HG02938 (cell line): ENCODE data around the gene ZNF488.
"Not testable (repeated sequence)": the region's sequence is repeated elsewhere in the genome, so short reads cannot be mapped to it uniquely, and the experiment has no call there.

Experiments
- ATAC-seq: cut with Tn5 transposase; IDR thresholded peaks from one replicate; pipeline ENCODE4 v1.9.1; 2021; ENCODE audit warnings: mild to moderate bottlenecking, moderate library complexity; ENCODE audit not compliant: unreplicated experiment

Gene ZNF488

DNA sequence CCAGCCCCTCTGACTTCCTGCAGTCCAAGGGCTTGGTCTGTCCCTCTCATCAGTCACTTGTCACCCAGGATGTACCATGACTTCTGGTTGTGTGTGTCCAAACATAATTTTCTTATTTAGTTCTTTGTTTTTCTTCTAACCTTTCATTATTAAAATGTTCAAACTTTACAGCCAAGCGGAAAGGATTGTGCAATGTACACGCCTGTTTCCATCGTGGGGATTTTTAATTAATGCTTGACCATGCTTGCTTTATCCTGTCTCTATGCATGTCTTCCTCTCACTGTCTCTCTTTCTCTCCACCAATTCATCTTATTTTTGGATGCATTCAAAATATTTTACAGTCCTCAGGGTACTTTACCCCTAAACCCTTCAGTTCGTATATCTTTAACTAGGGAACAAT, 26.2 kb upstream of the ZNF488 start:
- no peak for ATAC-seq

DNA sequence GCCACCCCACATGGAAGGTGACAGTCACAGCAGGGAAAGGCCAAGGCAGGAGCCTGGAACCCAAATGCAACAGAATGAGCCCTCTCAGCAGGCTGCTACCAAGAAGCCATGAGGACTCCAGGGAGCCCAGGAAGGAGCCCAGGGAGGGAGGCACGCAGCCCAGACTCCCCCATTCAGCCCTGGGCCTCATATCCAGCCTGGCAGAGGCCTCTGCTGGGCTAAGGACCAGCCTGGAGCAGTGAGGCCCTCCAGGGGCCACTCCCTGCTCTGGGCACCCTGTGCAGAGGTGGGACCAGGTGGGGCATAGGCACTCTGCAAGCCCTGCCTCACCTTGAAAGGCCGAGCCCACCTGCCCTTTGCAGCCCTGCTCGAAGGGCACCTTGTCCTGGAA, 25.8 kb upstream of the ZNF488 start:
- no peak for ATAC-seq

DNA sequence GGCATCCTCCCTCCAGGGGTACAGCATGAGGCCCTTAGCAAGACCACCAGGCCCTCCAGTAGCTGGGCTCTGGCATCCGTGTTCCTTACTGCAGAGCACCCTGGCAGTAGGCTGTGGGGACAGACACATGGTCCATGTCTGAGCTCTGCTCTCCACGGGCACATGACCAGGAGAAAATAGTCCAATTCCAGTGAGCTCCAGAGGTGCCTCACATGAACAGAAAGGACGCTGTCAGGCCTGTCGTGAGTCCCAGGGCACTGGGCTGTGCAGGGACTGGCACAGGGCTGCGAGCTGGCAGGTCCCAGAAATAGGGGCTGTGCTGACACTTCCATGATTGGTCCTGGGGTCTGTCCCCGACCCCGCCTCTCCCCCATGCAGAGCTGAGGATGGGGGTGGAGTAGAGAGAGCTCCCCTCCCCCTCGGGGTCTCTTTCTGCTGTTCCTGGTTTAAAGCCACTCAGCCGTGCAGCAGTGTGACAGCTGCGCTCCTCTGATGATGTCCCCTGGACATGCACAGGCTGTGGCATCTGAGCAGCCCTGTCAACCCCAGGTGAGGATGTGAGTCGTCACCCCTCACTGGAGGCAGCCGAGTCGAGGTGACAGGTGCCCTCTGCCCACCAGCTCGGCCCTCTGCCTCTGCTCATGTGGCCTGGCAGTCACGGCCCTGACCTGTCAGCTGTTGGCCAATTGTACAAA, 25.2 kb upstream of the ZNF488 start:
- no peak for ATAC-seq

DNA sequence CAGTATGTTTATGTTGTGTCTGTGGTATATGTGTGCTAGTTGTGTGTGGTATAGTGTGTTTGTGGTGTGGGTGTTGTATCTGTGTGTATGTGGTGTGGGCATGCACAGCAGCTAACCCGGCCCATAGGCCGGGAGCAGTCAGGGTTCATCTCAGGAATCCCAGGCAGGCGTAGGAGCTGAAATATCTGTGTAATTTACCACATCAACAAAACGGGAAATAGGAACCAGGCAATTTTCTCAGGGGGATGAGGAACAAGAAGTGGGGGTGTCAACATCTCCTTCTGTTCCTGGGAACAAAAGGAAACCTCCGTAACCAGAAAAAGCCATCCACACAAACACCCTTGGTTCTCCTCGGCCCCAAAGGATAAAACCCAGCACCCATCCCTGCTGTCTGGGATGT, 24.5 kb upstream of the ZNF488 start:
- ATAC-seq, result no peak

DNA sequence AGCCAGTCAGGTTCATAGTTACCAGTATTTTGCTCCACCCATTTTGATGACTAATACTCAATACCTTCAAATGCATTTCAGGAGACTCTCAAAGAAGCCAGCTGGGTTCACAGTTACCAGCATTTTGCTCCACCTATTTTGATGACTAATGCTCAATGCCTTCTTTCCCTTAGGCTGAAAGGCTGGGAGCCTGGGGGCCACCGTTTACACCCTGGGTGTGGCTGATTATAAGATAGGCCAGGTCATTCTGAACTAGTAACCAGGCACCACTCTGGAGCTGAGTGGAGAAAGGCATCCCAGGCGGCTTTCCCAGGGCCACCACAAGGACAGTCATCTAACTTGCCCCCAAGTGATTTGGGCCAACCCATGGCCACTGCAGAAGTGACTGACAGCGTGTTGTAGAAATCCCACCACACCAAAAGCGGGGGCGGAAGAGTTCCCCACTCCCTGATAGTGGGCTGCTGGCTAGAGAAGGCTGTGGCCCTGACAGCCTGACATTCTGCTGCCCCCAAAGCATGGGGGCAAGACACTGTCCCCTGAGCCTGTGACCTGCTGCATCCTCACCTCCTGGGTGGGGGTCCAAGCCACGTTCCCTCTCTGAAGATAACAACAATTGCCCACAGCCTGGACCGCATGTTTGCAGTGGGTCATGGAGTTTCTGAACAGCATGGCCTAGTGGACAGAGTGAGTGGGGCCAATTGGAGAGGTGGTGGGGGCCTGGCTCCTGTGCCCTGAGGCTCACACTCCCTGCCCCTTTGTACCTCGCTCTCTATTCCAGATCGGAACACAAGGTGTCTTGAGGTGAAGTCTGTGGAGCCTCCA, 23.0 kb upstream of the ZNF488 start:
- ATAC-seq, result no peak

DNA sequence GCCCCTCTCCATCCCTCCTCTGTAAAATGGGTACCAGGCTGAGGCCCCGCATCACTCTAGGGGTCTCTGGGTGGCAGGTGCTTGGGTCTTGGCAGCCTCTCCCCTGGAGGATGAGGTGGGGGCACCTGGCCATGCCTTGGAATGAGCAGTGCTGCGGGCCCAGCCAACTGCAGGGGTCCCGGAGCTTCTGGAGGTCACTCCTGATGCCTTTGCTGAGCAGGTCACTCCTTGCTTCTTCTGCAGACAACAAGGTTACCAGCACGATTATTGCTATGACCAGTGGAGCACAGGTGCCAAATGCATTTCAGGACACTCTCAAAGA, 22.4 kb upstream of the ZNF488 start:
- no peak for ATAC-seq

DNA sequence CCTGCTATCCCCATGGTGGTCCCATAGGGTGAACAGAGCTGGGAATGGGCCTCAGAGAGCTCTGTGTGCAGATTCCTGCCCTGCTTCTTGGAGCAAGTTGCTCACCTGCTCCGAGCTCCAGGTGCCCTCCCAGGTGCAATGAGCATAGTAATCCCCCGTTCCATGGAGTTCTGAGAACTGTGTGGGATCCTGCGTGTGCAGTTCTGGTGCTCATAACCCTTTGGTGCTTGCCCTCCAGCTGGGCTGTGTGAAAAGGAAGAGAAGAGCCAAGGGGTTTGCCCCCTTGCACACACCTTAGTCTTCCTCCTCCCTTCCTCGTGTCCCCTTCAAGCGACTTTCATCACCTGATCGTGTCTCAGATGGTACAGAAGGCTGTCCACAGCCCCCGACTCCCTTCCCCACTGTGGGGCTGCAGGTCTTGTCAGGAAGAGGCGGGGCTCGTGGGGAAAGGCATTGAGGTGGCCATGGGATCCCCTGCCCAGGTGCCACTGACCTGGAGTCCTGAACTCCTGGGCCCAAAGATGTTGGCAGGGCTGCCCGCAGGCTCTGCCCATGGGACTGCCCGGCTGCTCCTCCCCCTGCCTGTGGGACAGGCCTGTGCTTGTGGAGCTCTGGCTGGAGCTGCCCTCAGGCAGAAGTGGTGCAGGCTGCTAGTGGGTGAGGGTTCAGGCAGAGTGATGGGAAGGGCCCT, 21.9 kb upstream of the ZNF488 start:
- ATAC-seq, result no peak

DNA sequence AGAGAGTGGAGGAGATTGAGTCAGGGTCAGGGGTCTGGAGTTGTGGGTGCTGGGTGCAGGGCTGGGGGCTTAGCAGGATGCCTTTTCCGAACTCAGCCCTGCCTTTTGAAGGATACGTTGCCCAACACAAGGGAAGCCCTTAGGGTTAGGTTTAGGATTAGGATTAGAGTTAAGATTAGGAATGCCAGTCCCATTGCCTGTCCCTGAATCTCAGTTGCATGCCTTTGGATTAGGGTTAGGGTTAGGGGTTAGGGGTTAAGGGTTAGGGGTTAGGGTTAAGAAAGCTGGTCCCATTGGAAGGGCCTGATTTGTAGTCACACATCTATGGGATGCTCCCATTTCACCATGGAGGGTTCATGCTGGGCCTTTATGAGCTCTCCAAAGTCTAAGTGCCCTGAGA, 20.8 kb upstream of the ZNF488 start:
- ATAC-seq, result no peak

DNA sequence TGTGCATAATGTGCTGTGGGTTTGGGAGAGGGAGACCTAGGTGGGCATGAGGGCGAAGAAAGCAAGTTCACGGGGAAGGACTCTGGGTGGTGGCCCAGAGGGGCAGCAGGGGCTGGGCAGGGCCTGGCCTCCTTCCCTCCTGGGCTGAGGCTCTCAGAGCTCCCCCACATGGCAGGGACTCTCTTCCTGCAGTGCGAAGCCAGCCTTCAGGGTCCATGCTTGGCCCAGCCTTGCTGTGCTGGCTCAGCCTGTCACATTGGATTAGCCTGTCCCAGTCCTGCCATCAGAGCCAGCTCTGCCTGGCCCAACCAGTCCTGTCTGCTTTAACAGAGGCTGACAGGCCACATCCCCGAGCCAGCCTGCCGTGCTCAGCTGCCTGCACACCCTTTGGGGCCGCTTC, 20.4 kb upstream of the ZNF488 start:
- no peak for ATAC-seq

DNA sequence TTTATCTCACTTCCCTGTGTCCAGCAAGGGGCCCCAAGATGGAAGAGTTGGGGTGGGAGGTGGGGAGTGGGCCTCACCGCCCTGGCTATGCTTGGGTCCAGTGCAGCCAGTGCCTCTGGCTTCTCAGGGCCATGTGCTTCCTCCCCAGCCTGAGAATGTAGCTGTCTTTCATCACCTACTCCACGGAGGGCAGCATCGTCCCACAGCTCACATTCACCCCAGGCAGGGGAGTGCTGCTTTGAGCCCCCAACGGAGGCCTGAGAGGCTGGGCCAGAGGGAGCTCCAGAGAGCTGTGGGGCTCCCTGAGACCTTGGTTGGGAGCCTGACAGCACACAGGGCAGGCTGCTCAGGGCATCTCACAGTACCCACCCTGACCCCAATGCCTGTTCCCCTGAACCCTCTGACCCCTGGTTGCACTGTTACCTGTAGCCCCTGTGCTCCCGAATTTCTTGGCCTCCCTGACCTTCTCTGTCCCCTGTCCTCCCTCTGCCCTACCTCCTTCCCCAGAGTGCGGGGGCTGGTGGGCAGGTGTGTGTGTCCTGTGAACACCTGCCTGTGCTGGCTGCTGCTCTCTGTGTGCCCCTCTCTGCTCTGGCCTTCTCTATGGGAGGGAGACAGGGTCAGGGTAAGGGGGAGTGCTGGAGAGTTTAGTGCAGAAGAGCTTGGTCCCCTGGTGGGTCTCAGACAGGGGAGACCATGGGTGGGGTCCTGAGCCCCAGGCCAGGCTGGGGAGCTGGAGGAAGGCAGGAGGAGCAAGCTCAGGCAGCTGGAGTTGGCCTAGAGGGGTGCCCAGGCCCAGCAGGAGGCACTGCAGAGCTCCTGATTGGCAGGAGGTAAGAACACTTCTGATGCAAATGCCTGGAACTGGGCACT, 19.6 kb upstream of the ZNF488 start:
- no peak for ATAC-seq

DNA sequence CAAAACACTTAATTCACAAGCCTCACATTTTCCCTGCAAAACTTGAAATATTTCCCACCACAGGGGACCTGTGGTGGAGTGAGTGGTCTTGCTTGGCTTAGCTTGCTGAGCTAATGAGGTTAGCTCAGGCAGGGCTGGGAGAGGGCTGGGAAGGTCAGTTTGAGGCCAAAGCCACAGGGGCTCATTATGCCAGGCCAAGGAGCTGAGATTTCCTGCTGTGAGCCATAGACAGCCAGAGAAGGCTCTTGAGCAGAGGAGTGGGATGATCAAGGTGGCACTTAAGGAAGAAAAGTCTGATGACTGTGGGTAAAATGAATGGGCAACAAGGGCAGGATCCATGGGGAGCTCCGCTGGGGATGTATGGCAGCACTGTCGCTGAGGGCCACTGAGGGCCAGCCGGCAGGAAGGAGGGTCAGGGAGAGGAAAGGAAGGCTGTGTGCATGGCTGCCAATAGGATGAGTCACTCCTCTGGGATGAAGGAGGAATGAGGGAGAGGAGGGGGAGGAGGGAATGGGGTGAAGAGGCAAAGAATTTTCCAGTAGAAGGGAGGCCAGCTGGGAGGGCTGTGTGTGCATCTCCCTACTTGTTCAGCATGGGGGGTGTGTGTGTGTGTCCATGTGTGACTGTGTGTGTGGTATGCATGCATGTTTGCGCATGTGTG, 18.7 kb upstream of the ZNF488 start:
- ATAC-seq, result no peak

DNA sequence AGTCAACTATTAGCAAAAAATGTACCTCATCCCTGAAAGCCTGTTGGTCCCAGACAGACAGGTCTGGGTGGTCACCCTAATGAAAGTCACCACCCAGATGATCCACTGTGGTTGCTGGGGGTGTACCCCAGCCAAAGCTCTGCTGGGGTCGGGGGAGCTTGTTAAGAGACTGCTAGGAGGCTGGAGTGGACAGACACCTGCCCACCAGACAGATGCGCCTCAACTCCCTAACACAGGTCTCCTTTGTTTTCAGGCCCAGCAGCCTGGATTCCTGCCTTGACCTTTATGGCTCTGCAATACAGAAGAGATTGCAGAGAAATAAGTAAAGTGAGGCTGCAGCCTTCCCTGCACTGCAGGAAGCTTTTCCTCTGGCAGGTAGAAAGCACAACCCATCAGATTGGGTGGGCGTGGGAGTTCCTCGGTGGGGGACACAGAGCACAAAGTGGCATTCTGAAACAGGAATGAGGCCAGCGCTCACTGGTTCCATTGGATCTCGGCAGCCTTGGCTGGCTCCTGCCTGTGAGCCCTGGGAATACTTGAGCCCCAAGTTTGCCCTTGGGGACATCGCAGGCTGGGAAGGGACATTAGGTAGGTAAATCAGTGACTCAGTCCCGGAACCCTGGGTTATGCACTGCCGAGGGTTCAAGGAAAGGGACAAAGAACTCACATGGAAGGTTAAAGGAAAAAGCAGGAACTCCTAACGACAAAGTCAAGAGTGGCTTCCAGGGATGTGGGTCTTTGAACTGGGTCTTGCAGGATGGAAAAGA, 18.0 kb upstream of the ZNF488 start:
- ATAC-seq, result no peak

DNA sequence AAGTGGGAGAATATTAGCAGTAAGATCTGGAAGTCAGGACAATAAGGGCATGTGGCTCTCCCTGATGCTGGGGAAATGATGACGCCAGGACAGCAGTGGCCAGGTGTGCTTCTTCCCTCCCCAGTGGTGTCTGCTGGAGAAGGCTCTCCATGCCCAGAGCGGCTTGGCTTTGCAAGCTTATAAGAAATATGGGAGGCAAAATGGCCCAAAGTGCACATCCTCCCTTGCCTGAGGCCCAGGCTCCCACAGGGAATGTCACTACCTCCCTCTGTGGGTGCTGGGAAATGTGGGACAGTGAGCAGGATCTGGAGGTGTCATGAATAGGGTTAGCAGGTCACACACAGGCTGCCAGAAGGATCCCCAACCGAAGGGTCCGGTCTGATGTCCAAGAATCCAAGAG, 17.1 kb upstream of the ZNF488 start:
- ATAC-seq, result no peak

DNA sequence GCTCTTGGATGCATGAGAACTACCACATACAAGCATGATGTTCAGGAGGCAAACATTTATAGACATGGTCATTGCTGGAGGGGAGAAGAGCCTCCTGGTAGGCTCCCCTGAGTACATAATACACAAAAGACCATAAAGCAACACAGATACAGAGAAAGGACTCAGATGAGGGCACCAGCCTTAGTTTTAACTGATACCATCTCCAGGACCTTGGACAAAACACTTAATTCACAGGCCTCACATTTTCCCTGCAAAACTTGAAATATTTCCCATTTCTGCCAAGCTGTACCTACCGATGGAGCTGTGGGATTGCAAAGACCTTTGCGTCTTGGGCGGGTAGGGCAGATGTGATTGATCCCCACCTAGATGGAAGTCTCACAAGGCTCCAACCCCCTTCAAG, 16.7 kb upstream of the ZNF488 start:
- no peak for ATAC-seq

DNA sequence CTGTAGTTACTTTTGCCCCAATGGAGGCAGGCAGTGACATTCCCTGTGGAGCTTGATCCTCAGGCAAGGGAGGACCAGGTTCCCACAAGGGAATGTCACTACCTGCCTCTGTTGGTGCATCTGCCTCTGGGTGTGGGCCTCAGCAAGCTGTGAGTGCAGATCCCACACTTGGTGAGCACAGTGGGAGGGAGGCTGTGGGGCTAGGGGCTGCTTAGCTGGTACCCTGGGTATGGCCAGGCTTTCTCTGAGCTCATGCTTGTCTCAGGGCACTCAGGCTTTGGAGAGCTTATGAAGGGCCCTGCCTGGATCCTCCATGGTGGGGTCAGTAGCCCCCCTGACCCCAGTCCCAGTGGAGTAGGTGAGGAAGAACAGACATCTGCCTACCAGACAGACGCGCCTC, 16.2 kb upstream of the ZNF488 start:
- ATAC-seq, result no peak

DNA sequence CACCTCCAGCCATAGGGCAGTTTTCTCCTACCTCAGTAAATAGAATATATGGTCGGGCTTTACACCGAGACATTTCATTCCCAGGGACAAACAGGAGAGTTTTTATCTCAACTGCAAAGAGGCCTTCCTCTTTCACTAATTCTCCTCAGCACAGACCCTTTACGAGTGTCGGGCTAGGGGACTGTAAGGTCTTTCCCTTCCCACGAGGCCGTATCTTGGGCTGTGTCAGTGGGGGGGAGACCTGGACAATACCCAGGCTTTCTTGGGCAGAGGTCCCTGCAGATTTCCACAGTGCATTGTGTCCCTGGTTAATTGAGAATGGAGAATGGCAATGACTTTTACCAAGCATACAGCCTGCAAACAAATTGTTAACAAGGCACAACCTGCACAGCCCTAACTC, 13.2 kb upstream of the ZNF488 start:
- ATAC-seq, result no peak

DNA sequence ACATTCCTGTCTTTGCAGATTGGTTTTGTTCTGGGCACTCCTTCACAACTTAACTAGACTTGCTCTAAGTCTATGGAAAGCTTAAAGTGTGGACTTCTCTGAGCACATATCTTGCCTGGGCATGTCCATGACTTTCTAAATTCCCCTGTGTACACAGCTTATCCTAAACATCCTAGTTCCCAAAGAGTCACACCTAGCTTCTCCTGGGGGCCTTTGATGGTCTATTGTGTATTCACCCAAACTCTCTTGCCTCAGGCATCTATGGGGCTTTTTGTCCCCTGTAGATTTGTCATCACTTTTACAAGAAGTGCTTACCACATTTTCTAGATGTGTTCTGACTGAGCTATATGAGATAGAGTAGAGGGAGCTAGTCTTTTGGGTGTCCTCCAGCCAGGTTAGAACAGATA, 12.2 kb upstream of the ZNF488 start:
- ATAC-seq, result no peak

DNA sequence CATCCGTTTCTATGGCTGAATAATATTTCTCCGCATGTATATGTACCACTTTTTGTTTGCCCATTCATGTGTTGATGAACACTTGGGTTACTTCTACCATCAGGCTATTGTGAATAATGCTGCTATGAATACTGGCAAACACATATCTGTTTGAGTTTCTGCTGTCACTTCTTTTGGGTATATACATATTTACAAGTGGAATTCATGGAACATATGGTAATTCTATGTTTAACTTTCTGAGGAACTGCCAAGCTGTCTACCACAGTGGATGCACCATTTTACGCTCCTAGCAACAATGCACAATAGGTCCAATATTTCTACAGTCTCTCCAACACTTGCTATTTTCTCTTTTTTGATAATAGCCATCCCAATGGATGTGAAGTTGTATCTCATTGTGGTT, 5.5 kb upstream of the ZNF488 start:
- ATAC-seq, result no peak

DNA sequence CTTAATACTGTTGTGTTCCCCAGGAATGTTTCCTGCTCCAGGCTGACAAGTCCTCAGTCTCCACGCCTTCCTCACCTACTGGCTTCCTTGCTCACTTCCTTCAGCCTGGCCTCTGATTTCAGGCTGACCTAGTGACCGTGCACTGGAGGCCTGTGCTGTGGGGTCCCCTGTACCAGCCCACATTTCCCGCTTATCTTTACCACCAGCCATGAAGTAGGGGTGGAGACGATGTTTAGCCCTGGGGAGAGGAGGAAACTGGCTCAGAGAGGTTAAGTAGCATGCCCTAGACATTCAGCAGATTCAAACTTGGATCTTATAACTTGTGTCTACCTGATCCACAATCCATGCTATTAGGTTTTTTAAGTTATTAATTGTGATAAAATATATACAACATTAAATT, 4.8 kb upstream of the ZNF488 start:
- no peak for ATAC-seq

DNA sequence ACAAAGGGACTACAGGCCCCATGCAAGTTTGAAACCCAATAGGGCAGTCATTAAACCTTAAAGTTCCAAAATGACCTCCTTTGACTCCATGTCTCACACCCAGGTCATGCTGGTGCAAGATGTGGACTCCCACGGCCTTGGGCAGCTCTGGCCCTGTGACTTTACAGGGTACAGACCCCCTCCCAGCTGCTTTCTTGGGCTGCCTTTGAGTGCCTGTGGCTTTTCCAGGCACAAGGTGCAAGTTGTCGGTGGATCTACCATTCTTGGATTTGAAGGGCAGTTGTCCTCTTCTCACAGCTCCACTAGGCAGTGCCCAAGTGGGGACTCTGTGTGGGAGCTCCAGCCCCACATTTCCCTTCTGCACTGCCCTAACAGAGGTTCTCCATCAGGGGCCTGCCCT, 2.0 kb upstream of the ZNF488 start:
- ATAC-seq, result not testable (repeated sequence)
